Left renal cortex interstitium (tissue), 4 donors: ENCODE measurements around the gene GFRA4. TPM values are rescaled to one million over a fixed set of nuclear protein-coding genes. Genes with fewer than 3 reads are reported as not detected.

ENCODE experiments used
- DNase-seq, 4 donors: peaks; one replicate each; pipeline ENCODE4 v3.0.0-alpha.2; 2013; ENCODE audit warnings: low read depth in 4 of 4, low spot score in 2 of 4, missing footprints in 1 of 4
- polyA plus RNA-seq, 4 donors: library from polyadenylated mRNA; unstranded; fragments of 120-200 nt; gene quantifications; one replicate each; pipeline ENCODE4 v1.2.1, GENCODE V29; 2013; ENCODE audit not compliant: insufficient read length in 4 of 4

The GFRA4 gene
- polyA plus RNA-seq, 4 donors = 0.10 to 0.30 (median 0.27) TPM; not detected in 1

DNA sequence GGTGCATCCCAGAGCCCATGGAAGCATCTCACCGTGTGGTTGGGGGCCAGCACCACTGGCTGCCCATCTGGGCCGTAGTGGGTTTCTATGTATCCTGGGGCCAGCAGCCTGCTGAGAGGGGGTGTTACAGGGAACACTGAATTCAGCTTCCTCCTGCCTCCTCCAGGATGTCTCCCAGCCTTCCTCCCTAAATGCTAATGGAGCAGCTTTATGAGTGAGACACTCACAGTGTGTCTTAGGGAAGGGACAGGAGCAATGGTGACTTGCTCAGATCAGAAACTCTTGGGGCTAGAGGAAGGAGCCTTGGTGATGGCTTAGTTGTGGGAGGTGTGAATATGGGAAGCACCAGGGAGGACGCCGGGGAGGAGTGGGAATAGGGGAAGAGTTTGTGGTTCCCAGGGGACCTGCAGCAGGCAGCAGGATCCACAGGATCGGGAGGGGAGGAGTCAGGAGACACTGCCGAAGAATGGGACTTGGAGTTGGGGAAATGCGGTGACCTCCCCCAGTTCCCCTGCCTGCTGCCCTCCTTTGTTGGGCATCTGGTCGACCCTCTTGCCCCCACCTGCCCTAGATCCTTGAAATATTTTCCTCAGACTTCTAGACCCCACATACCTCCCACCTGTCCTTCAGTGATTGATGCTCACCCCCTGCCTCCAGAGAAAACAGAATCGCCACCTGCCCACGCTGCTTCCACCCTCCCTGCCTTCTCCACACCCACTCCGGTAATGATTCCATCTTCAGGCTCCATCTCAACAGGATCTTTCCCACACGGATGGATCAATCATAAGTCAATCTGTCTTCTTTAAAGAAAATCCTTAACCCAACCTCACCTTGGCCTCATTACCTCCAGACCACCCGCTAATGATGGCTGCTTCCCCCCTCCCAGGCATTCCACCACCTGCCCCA, 12.0 kb upstream of the GFRA4 start:
- no peak for DNase-seq

DNA sequence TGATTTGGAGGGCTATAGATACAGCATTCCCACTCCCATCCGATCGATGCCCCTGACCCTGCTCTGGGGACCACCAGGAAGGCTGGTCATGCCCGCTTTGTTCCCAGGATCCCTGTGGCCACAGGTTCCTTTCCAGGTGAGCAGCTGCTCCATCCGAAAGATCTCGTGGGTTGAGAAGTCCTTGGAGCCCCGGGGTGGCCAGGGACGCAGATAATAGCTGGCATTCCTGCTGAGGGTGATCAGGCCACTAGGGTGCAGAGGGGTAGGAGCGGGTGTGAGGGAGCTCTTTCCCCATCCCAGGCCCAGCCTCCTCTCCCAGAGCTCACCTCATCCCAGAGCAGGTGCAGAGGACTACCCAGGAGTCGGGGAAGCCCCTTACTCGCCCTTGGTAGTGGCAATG, 11.2 kb upstream of the GFRA4 start:
- no peak for DNase-seq

- DNase-seq = no peak
These were observed 10.2 kb upstream of the GFRA4 start for GRCh38 chr20:3673221-3674070.

- DNase-seq = no peak
These were observed 9.5 kb upstream of the GFRA4 start for GRCh38 chr20:3672547-3673171.

DNA sequence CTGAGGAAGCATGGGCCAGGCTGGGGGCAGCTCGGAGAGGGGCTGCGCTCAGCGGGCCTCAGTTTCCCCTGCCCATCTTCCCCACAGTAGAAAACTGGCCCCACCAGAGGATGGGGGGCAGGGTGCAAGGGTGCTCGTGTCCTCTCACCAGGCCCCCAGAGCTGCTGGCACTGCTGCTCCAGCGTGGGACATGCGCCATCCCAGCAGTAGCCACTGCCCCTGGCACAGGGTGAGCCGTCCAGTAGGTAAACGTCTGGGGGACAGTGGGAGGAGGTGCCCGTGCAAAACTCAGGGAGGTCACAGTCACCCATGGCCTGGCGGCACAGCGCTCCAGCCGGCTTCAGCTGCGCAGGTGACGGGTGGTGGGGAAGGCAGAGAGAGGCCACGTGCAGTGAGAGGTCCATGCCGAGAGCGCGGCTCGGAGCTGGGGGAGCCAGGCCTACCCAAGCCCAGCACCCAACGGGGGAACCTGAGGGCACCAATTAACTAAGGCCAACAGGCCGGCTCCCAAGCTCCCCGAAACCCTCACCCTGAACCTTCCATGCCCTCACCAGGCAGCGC, 8.9 kb upstream of the GFRA4 start:
- DNase-seq = no peak

GRCh38 chr20:3670945-3671344, 7.7 kb upstream of the GFRA4 start:
- no peak for DNase-seq

- no peak for DNase-seq
These were observed 7.3 kb upstream of the GFRA4 start for GRCh38 chr20:3670511-3670910.

GRCh38 chr20:3669710-3670367, 6.6 kb upstream of the GFRA4 start:
- DNase-seq = no peak

DNA sequence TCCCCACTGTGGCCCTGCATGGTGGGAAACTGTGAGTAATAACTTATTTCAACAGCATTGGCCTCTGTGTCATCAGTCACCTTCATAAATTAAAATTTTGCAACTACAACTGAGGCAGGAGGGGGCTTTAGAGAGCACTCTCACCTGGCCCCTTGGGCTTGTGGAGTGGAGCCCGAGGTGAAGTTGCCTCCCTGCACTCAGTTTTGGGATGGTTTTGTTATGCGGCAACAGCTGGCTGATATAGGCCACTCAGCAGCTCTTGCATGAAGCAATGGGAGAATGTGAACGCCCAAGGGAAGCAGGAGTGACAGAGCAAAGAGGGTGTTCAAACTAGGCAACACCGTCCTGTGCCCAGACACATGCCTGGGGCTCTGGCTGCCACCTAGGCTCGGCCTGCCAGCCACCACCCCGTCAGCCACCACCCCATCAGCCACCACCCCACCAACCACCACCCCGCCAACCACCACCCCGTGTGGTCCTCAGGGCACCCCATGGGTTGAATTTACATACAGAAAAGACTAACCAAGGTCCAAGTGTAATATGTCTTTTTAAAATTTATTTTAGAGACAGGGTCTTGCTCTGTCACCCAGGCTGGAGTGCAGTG, 4.3 kb upstream of the GFRA4 start:
- no peak for DNase-seq

DNA sequence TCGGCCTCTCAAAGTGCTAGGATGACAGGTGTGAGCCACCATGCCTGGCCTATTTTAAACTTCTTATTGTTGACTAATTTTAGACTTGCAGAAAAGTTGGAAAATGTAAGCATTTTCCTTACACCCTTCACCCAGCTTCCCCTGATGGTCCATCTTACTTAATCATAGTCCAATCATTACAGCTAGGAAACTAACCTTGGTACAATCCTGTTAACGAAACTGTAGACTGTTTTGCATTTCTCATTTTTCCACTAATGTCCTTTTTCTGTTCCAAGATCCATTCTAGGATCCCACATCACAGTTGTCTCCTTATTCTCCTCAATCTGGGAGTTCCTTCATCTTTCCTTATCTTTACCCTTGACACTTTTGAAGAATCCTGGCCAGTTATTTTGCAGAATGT, 659 bp upstream of the GFRA4 start:
- DNase-seq = no peak

DNA sequence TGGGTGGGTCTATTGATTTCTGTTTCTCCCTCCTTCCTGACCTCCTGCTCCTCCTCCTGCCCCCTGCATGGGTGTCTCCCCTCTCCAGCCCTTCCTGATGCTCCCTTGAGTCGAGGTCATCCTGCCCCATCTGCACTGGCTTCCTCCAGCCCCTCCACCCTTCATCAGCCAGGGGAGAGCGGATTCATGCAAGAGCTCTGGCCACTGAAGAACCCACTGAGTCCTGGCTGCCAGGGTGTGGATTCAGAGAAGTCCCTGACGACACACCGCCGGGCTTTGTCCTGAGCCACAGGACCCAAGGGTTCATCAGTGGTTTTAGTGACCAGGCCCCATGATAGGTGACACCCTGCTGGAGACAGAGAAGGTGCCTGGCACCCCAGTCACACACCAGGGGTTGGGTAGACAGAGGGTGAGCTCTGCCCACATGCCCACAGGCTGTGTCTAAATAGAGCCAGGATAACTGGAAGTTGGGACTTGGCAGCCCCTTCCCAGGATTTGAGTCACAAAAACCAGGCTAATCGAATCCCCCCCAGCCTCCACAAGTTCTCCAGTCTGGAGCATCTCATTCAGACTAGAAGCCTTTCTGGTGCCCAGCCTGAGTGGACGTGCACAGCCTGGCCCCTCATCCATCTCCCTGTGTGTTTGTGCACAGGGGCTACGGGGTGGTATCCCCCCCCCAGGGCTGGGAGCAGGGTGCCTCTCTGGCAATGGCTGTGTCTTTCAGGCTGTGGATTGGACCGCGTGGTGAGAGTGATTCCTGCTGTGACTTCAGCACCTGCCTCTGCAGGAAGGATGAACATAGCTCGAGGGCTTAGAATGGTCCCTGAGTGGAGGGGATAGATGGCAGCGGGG, 1.2 kb downstream of the GFRA4 start:
- no peak for DNase-seq

DNA sequence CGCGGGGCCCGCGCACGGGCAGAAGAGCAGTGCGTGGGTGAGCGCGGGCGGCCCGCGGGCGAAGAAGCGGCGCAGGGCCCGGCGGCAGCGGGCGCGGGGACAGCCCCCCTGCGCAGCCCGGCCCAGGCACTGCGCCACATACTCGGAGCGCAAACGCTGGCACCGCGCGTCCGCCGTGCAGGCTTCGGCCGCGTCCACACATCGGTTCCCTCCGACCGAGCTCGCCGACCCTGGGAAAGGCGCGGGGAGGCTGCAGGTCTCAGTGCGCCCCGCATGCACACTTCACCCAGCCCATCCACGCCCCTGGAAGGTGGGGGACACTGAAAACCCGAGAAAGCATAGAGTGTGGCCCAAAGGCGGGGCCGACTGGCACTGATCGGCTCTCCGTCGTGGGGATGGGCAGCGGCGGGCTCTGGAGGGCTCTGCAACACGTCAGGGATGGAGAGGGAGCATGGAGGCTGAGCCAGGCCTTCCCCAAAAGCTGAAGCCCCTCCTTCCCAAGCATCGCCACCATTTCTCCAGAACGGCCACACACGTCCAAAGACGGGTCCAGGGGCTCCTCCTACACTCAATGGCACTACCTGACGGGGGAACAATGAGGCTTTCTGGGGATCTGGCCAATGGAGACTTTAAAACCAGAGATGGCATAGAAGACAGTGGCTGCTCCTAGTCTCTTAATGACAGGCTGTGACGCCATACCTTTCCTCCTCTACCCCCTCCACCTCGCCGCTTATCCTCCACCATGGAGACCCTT, 2.0 kb downstream of the GFRA4 start:
- no peak for DNase-seq

DNA sequence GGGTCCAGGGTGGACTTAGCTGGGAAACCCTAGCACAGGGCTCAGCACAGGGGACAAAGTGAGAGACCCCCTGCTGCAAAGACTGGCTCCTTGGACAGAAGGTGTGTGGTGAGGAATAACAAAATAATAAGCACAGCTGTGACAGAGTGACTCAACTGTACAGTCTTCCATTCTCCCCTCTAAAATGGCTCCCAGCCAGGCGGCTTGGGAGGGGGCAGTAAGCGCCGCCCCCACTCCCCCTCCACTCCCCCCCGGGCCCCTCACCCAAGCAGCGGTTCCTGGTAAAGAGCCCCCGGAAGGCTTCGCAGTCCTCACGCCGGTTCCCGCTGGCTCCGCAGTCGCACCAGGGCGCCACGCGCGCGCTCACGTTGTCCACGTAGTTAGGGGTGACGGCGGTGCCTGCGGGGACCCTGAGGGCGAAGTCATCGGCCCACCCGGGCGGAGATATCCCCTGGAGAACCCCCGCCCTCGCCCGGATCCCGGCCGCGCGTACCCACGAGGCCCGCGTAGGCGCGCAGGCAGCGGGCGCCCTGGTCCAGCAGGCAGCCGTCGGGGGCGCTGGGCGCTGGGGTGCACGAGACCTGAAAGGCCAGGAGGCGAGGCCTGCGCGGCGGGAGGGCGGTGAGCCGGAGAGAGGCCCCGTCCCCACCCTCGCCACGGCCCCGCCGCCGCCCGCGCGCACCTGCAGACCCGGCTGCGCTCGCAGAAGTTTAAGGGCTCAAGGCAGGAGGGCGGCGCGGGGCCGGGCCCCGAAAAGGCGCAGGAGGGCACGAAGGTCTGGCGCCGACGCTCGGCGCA, 2.7 kb downstream of the GFRA4 start:
- DNase-seq = no peak

DNA sequence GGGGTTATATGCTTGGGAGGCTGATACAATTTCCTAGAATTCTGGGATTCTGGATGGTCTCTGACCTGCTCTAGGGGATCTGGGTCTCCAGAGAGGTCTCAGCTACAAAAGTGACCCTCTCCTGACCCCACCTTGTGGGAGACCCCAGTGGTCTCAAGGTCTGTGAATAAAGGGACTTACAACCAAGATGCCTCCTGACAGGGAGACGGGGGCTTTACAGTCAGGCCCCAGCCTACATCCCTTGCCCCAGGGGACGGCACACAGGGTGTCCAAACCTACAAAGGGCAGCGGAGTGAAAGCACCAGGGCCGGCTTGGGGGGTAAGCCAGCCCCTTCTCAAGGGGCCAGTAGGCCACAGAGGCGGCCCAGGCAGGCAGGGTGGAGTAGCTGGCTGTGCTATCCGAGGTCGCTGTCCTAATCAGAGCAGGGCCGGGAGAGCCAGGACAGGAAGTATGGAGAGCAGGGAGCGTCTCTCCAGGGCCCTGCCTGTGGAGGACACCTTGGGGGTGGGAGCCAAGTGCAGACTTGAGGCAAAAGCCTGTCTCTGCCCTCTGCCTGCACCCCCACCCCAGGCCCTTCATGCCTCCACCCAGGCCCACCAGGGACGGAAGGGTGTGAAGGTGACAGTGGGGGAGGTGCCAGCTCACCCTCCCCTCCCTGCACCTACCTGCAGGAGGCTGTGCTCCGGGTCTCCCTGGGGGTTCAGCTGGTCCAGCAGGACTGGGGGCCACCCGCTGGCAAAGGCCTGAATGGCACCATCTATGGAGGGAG, 3.5 kb downstream of the GFRA4 start:
- DNase-seq = no peak

- DNase-seq = no peak
These were observed 4.3 kb downstream of the GFRA4 start for GRCh38 chr20:3658716-3659491.
